Thoracic aorta (tissue), 2 donors: ENCODE data around the gene KXD1. TPM values are rescaled to one million over a fixed set of nuclear protein-coding genes. Genes with fewer than 3 reads are reported as not detected.
A peak's percentile ranks its signal among the peaks of the same experiment; 100 is the strongest.

Experiments used
- ATAC-seq: fragments of 150-250 bp; one replicate; pipeline ENCODE4 v1.8.0; 2017; ENCODE audit warnings: low read depth; ENCODE audit not compliant: insufficient number of reproducible peaks, low FRiP score
- DNase-seq: peaks from one replicate; pipeline ENCODE4 v3.0.0-alpha.2; 2020; ENCODE audit warnings: low spot score
- H3K27ac ChIP-seq, 2 donors: fragments of 200-600 bp; sonication (generic); 1 replicate in 1 of 2; 2 replicates in 1 of 2; pipeline ENCODE4 v1.5.1; 2016; ENCODE audit warnings: mild to moderate bottlenecking in 2 of 2, moderate library complexity in 2 of 2
- H3K27me3 ChIP-seq: fragments of 200-600 bp; sonication (generic); replicated peaks from 2 replicates; pipeline ENCODE4 v1.6.0; 2016; ENCODE audit warnings: mild to moderate bottlenecking; ENCODE audit not compliant: insufficient read depth
- H3K36me3 ChIP-seq: fragments of 200-600 bp; sonication (generic); one replicate; pipeline ENCODE4 v1.5.1; 2016
- H3K4me1 ChIP-seq, 2 donors: fragments of 200-600 bp; sonication (generic); 1 replicate in 1 of 2; 2 replicates in 1 of 2; pipeline versions ENCODE4 v1.5.1 to v1.6.0; 2016; ENCODE audit warnings: low read depth in 2 of 2, mild to moderate bottlenecking in 1 of 2; ENCODE audit not compliant: control insufficient read depth in 1 of 2
- H3K4me3 ChIP-seq: fragments of 200-600 bp; sonication (generic); 2 replicates; pipeline ENCODE4 v1.5.1; 2016; ENCODE audit warnings: mild to moderate bottlenecking
- H3K9me3 ChIP-seq: fragments of 200-600 bp; sonication (generic); 2 replicates; pipeline ENCODE4 v1.5.1; 2016
- total RNA-seq, 2 donors: library from RNA; depleted of rRNA; stranded (reverse); fragments of >200 nt; gene quantifications; one replicate each; pipeline versions ENCODE4 v1.1.0 to v1.2.3, GENCODE V29; 2016
- TF ChIP-seq, protein P1 (sequence below): fragments of 200-600 bp; sonication (generic); IDR thresholded peaks from one replicate; pipeline ENCODE4 v1.5.1; 2019; ENCODE audit warnings: antibody characterized with exemption

KXD1 gene
- total RNA-seq, 2 donors from 2014 or later: 99.6 to 174 TPM

- Histone ChIP-seq H3K9me3 (no peaks in the 10 kb centered on the region), H3K27me3 (no peaks in the 10 kb centered on the region), H3K36me3 (no peaks in the 10 kb centered on the region), H3K4me1 (peaks cover 38 to 82% of the 10 kb centered on the region in 2 donors), H3K27ac (peak overlapping the region; percentile 48 to 83), H3K4me3 (no peak overlapping the region)
- DNase-seq: no peak
- ATAC-seq: no peak
- TF ChIP-seq, protein P1, sequence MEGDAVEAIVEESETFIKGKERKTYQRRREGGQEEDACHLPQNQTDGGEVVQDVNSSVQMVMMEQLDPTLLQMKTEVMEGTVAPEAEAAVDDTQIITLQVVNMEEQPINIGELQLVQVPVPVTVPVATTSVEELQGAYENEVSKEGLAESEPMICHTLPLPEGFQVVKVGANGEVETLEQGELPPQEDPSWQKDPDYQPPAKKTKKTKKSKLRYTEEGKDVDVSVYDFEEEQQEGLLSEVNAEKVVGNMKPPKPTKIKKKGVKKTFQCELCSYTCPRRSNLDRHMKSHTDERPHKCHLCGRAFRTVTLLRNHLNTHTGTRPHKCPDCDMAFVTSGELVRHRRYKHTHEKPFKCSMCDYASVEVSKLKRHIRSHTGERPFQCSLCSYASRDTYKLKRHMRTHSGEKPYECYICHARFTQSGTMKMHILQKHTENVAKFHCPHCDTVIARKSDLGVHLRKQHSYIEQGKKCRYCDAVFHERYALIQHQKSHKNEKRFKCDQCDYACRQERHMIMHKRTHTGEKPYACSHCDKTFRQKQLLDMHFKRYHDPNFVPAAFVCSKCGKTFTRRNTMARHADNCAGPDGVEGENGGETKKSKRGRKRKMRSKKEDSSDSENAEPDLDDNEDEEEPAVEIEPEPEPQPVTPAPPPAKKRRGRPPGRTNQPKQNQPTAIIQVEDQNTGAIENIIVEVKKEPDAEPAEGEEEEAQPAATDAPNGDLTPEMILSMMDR: no peak
These were observed 42.6 kb upstream of the KXD1 start for GRCh38 chr19:18514800-18515682.

DNA sequence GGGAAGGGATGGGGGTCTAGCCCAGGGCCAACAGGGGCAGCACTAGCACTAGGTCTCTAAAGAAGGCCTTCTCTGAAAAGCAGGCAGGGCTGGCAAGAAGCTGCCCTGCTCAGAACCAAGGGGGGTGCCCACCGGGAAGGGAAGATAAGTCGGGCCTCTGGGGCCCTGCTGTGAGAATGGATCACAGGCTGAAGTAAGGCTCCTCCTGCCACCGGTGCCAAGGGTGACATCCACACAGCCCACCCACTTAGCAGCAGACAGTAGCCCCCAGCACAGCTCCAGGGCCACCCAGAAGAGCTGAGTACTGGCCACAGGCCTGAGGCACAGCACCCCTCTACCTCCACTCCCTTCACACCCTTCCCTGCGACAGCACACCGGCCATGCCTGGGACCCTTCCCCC, 41.7 kb upstream of the KXD1 start:
- Histone ChIP-seq H3K9me3 (no peaks in the 10 kb centered on the region), H3K27me3 (no peaks in the 10 kb centered on the region), H3K4me3 (no peak overlapping the region), H3K36me3 (no peaks in the 10 kb centered on the region), H3K27ac (peak overlapping the region in 1 of 2 donors; percentile 83), H3K4me1 (peaks cover 37 to 77% of the 10 kb centered on the region in 2 donors)
- DNase-seq (no peak), ATAC-seq (no peak)
- TF ChIP-seq, protein P1: no peak

DNA sequence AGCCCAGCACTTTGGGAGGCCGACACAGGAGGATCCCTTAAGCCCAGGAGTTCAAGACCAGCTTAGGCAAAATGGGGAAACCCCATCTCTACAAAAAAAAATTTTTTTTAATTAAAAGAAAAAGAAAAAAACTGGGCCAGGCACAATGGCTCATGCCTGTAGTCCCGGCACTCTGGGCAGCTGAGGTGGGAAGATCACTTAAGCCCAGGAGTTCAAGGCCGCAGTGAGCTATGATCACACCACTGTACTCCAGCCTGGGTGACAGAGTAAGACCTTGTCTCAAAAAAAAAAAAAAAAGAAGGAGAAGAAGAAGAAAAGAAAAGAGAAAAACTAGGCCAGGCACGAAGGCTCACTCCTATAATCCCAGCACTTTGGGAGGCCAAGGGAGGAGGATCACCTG, 40.1 kb upstream of the KXD1 start:
- ATAC-seq: no peak
- DNase-seq: no peak
- TF ChIP-seq, protein P1: no peak
- H3K36me3 ChIP-seq: no peaks in the 10 kb centered on the region
- no peak overlapping the region for H3K27ac ChIP-seq
- H3K4me3 ChIP-seq: no peak overlapping the region
- peaks cover 31 to 64% of the 10 kb centered on the region in 2 donors for H3K4me1 ChIP-seq
- H3K27me3 ChIP-seq: no peaks in the 10 kb centered on the region
- no peaks in the 10 kb centered on the region for H3K9me3 ChIP-seq

DNA sequence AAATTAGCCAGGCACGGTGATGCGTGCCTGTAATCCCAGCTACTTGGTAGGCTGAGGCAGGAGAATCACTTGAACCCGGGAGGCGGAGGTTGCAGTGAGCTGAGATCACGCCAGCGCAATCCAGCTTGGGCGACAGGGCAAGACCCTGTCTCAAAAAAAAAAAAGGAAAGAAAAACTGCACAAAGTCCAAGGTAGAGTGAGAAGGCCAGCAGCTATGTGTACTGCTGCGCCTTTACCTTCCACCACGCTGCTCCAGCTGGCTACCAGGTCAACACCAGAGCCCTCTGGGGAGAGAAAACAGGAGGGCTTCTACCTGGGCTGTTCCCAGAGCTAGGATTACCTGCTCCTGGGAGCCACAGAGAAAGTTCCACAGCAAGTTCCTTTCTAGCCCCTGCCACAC, 39.0 kb upstream of the KXD1 start:
- ATAC-seq (no peak), DNase-seq (no peak)
- H3K27me3 ChIP-seq: no peaks in the 10 kb centered on the region
- no peaks in the 10 kb centered on the region for H3K9me3 ChIP-seq
- no peak overlapping the region for H3K4me3 ChIP-seq
- H3K4me1 ChIP-seq: peaks cover 23 to 54% of the 10 kb centered on the region in 2 donors
- TF ChIP-seq, protein P1: no peak
- no peaks in the 10 kb centered on the region for H3K36me3 ChIP-seq
- H3K27ac ChIP-seq: peak overlapping the region; percentile 94 to 98

DNA sequence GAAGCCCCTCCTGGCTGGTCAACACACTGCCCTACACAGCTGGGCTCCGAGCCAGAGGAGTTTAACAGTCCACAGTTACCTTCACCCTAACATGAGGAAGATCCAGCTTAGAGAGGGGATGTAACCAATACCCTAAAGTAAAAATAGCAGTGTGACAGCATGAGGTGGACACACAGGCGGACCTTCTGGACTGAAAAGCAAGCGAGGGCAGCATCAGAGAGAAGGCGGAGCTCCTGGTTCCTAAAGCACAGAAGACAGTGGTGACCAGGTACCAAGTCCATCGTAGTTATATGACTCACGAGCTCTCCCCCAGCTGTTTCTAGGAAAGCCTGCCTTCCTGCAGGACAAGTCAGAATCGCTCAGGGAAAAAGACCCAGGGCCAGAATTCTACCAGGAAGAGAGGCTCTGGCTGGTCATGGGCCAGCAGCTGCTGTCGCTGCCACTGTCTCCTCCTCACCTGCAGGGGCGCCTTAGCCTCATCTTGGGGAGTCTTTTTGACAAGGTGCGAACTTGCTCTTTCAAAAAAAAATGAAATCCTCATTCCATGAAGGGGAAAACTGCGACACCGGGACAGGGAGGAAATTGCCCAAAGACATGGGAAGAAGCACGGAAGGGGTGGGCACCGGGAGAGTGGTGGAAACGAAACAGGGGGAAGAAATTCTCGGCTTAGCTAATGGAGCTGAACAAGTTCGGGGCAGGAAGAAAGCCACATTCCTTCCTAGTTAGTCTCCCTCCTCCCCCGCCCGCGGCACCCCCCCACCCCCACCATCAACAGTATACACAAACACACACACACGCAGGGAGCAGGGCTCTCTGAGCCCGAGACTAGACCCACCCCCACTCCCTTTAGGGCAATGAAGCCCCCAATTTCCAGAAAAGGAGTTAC, 37.5 kb upstream of the KXD1 start:
- H3K9me3 ChIP-seq: no peaks in the 10 kb centered on the region

More for the DNA sequence above, 37.5 kb upstream of the KXD1 start:
- no peaks in the 10 kb centered on the region for H3K36me3 ChIP-seq
- no peaks in the 10 kb centered on the region for H3K27me3 ChIP-seq
- peaks cover 14 to 38% of the 10 kb centered on the region in 2 donors for H3K4me1 ChIP-seq
- H3K4me3 ChIP-seq: peak overlapping the region; percentile 96
- no peak for DNase-seq
- peak overlapping the region; percentile 94 to 98 for H3K27ac ChIP-seq
- TF ChIP-seq, protein P1: peak; percentile 9
- peak; percentile 17 for ATAC-seq
